Measurements from ENCODE around the gene RNU5B-1. TPM values are rescaled to one million over a fixed set of nuclear protein-coding genes. Genes with fewer than 3 reads are reported as not detected.

RNU5B-1 gene
- total RNA-seq, 2 donors from 2014 or later: not detected

- ATAC-seq (replicated peaks in 1 of 2): no peak
- H3K36me3 Mint-ChIP-seq (ENCODE audit: insufficient read depth in 2 of 2): no peaks in the 10 kb centered on the region
- no peaks in the 10 kb centered on the region for H3K27me3 Mint-ChIP-seq (ENCODE audit: low read depth)
- no peak overlapping the region for H3K4me3 Mint-ChIP-seq
- H3K27ac Mint-ChIP-seq: no peak overlapping the region
- H3K9me3 Mint-ChIP-seq: no peaks in the 10 kb centered on the region
- DNase-seq: no peak
- H3K4me1 Mint-ChIP-seq (ENCODE audit: low read depth): peaks cover 46% of the 10 kb centered on the region
Observed at GRCh38 chr15:65302061-65302460, 2.4 kb upstream of the RNU5B-1 start.

DNA sequence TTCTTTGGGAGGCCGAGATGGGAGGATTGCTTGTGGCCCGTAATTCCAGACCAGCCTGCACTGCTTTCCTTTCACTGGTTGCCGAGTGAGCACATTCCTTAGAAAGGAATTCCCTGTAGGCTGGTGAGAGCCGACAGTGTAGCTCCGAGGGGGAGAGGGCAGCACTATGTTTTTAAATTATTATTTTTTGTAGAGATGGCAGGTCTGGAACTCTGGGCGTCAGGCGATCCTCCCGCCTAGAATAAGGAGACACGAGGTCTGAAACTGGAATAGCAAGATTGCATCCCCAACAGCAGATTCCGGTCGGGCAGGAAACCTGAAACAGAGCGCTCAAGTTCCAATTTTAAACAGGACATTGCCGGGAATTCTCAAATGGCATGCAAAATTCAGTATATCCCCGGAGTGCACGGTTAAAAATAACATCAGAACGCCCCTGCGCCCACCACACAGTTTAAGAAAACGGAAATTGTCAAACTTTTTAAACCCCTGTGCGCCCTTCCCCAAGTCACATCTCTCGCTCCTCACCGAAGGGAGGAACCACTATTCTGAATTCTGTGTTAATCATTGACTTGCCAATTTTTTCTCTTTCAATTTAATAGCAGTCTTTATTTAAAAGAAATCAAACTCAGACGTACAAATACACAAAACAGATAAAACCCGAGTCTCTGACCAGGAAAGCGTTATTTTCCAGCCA, 643 bp upstream of the RNU5B-1 start:
- Mint-ChIP-seq H3K27me3 (ENCODE audit: low read depth) (no peaks in the 10 kb centered on the region), H3K4me1 (ENCODE audit: low read depth) (peaks cover 28% of the 10 kb centered on the region), H3K9me3 (no peaks in the 10 kb centered on the region), H3K36me3 (ENCODE audit: insufficient read depth in 2 of 2) (no peaks in the 10 kb centered on the region), H3K4me3 (peak overlapping the region; percentile 88 to 100), H3K27ac (peak overlapping the region; percentile 100)
- no peak for DNase-seq
- ATAC-seq (replicated peaks in 1 of 2): no peak

DNA sequence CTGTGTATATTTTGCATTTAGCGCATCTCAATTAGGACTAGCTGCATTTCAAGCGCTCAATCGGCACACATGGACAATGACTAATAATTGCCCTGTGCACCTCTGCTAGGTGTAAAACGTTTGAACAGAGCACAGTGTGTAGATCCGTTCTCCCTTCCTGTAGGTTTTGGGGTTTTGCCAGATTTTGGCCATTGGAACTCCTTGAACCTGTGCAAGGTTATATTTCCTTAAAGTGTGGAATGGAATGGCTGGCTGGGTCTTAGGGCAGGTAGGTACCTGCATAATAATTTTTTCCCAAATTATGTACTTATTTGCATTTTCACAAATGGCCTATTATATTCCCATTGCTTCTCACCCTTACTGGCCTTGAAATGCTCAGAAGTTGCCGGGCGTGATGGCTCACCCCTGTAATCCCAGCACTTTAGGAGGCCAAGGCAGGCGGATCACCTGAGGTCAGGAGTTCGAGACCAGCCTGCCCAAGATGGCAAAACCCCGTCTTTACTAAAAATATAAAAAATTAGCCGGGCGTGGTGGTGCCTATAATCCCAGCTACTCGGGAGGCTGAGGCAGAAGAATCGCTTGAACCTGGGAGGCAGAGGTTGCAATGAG, 777 bp downstream of the RNU5B-1 start:
- ATAC-seq (replicated peaks in 1 of 2) (peak; percentile 77 to 78), DNase-seq (peak in 1 of 2 donors; percentile 62)
- H3K27me3 Mint-ChIP-seq (ENCODE audit: low read depth): no peaks in the 10 kb centered on the region
- H3K27ac Mint-ChIP-seq: peak overlapping the region; percentile 100
- H3K4me3 Mint-ChIP-seq: peak overlapping the region; percentile 88 to 100
- peaks cover 25% of the 10 kb centered on the region for H3K4me1 Mint-ChIP-seq (ENCODE audit: low read depth)
- H3K36me3 Mint-ChIP-seq (ENCODE audit: insufficient read depth in 2 of 2): no peaks in the 10 kb centered on the region
- H3K9me3 Mint-ChIP-seq: no peaks in the 10 kb centered on the region

GRCh38 chr15:65305776-65306175, 1.3 kb downstream of the RNU5B-1 start:
- ATAC-seq (replicated peaks in 1 of 2): no peak
- no peak for DNase-seq
- Mint-ChIP-seq H3K36me3 (ENCODE audit: insufficient read depth in 2 of 2) (no peaks in the 10 kb centered on the region), H3K27ac (peak overlapping the region; percentile 100), H3K4me1 (ENCODE audit: low read depth) (peaks cover 25% of the 10 kb centered on the region), H3K4me3 (peak overlapping the region in 1 of 2 donors; percentile 67), H3K27me3 (ENCODE audit: low read depth) (no peaks in the 10 kb centered on the region), H3K9me3 (no peaks in the 10 kb centered on the region)

GRCh38 chr15:65306551-65306950, 2.1 kb downstream of the RNU5B-1 start:
- no peaks in the 10 kb centered on the region for H3K27me3 Mint-ChIP-seq (ENCODE audit: low read depth)
- ATAC-seq (replicated peaks in 1 of 2) (no peak), DNase-seq (no peak)
- H3K4me1 Mint-ChIP-seq (ENCODE audit: low read depth): peaks cover 25% of the 10 kb centered on the region
- H3K9me3 Mint-ChIP-seq: no peaks in the 10 kb centered on the region
- H3K27ac Mint-ChIP-seq: peak overlapping the region; percentile 77
- H3K36me3 Mint-ChIP-seq (ENCODE audit: insufficient read depth in 2 of 2): no peaks in the 10 kb centered on the region
- peak overlapping the region in 1 of 2 donors; percentile 67 for H3K4me3 Mint-ChIP-seq

DNA sequence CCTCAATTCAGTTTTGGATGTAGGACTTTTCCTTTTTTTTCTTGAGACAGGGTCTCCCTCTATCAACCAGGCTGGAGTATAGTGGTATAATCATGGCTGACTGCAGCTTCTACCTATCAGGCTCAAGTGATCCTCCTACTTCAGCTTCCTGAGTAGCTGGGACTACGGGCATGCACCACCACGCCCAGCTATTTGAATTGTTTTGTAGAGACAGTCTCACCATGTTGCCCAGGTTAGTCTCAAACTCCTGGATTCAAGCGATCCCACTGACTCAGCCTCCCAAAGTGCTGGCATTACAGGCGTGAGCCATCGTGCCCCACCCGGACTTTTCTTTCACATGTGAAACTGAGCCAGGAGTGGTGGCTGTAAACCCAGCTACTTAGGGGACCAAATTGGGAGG, 3.5 kb downstream of the RNU5B-1 start:
- Mint-ChIP-seq H3K4me3 (no peak overlapping the region), H3K27me3 (ENCODE audit: low read depth) (no peaks in the 10 kb centered on the region), H3K9me3 (no peaks in the 10 kb centered on the region), H3K27ac (no peak overlapping the region), H3K4me1 (ENCODE audit: low read depth) (peaks cover 25% of the 10 kb centered on the region), H3K36me3 (ENCODE audit: insufficient read depth in 2 of 2) (no peaks in the 10 kb centered on the region)
- DNase-seq (no peak), ATAC-seq (replicated peaks in 1 of 2) (no peak)

DNA sequence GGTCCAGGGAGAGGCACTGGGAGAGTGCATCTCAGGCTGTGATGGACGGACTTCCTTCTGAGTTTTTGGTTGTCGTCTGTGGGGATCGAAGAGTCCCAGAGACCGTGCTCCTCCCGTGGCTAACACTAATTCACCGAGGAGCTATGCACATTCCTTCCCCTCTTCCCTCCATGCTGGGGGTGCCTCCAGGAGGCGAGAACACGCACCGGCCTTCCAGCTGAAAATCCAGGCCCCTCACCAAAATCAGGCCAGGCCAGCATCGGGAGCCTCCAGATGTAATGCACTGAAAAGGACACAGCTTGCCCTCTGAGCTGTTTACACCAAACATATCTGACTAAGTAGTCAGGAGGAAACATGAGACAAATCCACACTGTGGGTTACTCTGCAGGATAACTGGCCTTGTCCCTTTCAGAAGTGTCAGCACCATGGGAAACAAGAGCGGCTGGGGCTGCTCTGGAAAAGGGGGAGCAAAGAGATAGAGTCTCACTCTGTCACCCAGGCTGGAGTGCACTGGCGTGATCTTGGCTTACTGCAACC, 5.5 kb downstream of the RNU5B-1 start:
- no peaks in the 10 kb centered on the region for H3K36me3 Mint-ChIP-seq (ENCODE audit: insufficient read depth in 2 of 2)
- no peak for DNase-seq
- no peak for ATAC-seq (replicated peaks in 1 of 2)
- H3K9me3 Mint-ChIP-seq: no peaks in the 10 kb centered on the region
- no peaks in the 10 kb centered on the region for H3K27me3 Mint-ChIP-seq (ENCODE audit: low read depth)
- H3K4me3 Mint-ChIP-seq: no peak overlapping the region
- peaks cover 6% of the 10 kb centered on the region for H3K4me1 Mint-ChIP-seq (ENCODE audit: low read depth)
- no peak overlapping the region for H3K27ac Mint-ChIP-seq

DNA sequence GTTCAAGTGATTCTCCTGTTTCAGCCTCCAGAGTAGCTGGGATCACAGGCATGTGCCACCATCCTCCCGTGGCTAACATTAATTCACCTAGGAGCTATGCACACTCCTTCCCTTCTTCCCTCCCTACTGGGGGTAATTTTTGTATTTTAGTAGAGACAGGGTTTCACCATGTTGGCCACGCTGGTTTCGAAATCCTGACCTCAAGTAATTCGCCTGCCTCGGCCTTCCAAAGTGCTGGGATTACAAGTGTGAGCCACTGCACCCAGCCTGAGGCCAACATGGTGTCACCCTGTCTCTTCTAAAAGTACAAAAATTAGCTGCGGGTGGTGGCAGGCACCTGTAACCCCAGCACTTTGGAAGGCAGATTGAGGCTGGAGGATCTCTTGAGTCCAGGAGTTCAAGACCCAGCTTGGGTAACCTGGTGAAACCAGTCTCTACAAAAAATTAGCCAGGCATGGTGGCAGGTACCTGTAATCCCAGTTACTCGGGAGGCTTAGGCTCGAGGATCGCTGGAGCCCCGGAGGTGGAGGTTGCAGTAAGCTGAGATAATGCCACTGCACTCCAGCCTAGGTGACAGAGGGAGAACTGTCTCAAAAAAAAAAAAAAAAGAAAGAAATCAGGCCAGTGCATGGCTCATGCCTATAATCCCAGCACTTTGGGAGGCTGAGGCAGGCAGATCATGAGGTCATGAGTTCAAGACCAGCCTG, 6.1 kb downstream of the RNU5B-1 start:
- no peak for ATAC-seq (replicated peaks in 1 of 2)
- no peaks in the 10 kb centered on the region for H3K4me1 Mint-ChIP-seq (ENCODE audit: low read depth)
- H3K27me3 Mint-ChIP-seq (ENCODE audit: low read depth): no peaks in the 10 kb centered on the region
- H3K36me3 Mint-ChIP-seq (ENCODE audit: insufficient read depth in 2 of 2): no peaks in the 10 kb centered on the region
- H3K4me3 Mint-ChIP-seq: no peak overlapping the region
- H3K9me3 Mint-ChIP-seq: no peaks in the 10 kb centered on the region
- no peak overlapping the region for H3K27ac Mint-ChIP-seq
- DNase-seq: no peak

- Mint-ChIP-seq H3K27me3 (ENCODE audit: low read depth) (no peaks in the 10 kb centered on the region), H3K27ac (no peak overlapping the region), H3K4me3 (no peak overlapping the region), H3K36me3 (ENCODE audit: insufficient read depth in 2 of 2) (no peaks in the 10 kb centered on the region), H3K4me1 (ENCODE audit: low read depth) (no peaks in the 10 kb centered on the region), H3K9me3 (no peaks in the 10 kb centered on the region)
- DNase-seq (no peak), ATAC-seq (replicated peaks in 1 of 2) (no peak)
Observed at GRCh38 chr15:65311760-65312159, 7.3 kb downstream of the RNU5B-1 start.

DNA sequence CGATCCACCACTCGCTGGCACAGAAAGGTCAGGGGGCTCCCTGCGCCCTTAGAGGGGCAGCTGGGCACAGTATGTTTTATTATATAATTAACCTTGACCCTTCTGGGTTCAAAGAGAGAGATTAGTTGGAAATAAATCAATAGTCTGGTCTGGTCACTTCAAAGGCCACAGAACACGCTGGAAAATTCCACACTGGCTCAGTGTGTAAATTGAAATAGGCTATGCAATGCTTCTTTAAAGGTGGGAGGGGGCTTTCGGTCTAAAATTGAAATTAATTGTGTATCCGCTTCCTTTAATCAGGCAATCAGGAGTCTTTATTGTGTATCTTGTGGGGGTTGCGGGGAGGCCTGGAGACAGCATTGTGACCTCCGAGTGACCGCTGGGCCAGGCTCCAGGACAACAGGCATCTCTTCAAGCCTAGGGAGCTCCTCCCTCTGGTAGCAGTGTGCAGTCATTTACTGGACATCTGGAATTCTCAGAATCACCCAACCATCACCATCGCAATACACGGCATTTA, 8.0 kb downstream of the RNU5B-1 start:
- H3K27me3 Mint-ChIP-seq (ENCODE audit: low read depth): no peaks in the 10 kb centered on the region
- H3K4me1 Mint-ChIP-seq (ENCODE audit: low read depth): no peaks in the 10 kb centered on the region
- DNase-seq (no peak), ATAC-seq (replicated peaks in 1 of 2) (no peak)
- no peak overlapping the region for H3K27ac Mint-ChIP-seq
- no peaks in the 10 kb centered on the region for H3K9me3 Mint-ChIP-seq
- H3K36me3 Mint-ChIP-seq (ENCODE audit: insufficient read depth in 2 of 2): no peaks in the 10 kb centered on the region
- H3K4me3 Mint-ChIP-seq: no peak overlapping the region

GRCh38 chr15:65318870-65319356, 14.4 kb downstream of the RNU5B-1 start:
- DNase-seq (peak; percentile 73 to 79), ATAC-seq (replicated peaks in 1 of 2) (peak; percentile 98 to 99)
- no peaks in the 10 kb centered on the region for H3K36me3 Mint-ChIP-seq (ENCODE audit: insufficient read depth in 2 of 2)
- no peaks in the 10 kb centered on the region for H3K27me3 Mint-ChIP-seq (ENCODE audit: low read depth)
- peak overlapping the region; percentile 70 for H3K27ac Mint-ChIP-seq
- peaks cover 7% of the 10 kb centered on the region for H3K4me1 Mint-ChIP-seq (ENCODE audit: low read depth)
- H3K4me3 Mint-ChIP-seq: no peak overlapping the region
- no peaks in the 10 kb centered on the region for H3K9me3 Mint-ChIP-seq

GRCh38 chr15:65323071-65323511, 18.6 kb downstream of the RNU5B-1 start:
- no peaks in the 10 kb centered on the region for H3K36me3 Mint-ChIP-seq (ENCODE audit: insufficient read depth in 2 of 2)
- H3K9me3 Mint-ChIP-seq: no peaks in the 10 kb centered on the region
- DNase-seq: no peak
- no peak overlapping the region for H3K4me3 Mint-ChIP-seq
- no peaks in the 10 kb centered on the region for H3K27me3 Mint-ChIP-seq (ENCODE audit: low read depth)
- ATAC-seq (replicated peaks in 1 of 2): no peak
- H3K27ac Mint-ChIP-seq: no peak overlapping the region
- peaks cover 7% of the 10 kb centered on the region for H3K4me1 Mint-ChIP-seq (ENCODE audit: low read depth)

DNA sequence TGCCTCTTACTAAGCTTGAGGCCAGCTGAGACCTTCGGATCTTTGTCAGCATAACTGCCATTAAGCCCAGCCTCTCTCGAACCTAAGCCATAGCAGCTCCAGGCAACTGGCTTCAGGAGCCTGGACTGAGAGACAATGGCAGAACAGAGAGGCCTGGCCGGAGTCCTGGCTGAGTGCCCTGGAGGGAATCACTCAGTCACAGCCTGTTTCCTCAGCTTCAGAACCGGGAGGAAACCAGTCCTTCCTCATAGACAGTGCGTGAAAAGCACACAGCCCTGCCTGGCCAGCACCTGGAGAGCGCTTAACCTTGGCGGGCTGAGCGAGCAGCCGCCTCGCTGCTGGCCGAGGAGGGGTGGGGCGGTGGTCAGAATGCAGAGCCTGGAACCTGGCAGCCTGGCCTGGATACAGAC, 21.6 kb downstream of the RNU5B-1 start:
- Mint-ChIP-seq H3K4me1 (ENCODE audit: low read depth) (no peaks in the 10 kb centered on the region), H3K9me3 (no peaks in the 10 kb centered on the region), H3K27me3 (ENCODE audit: low read depth) (no peaks in the 10 kb centered on the region), H3K27ac (no peak overlapping the region), H3K36me3 (ENCODE audit: insufficient read depth in 2 of 2) (no peaks in the 10 kb centered on the region), H3K4me3 (no peak overlapping the region)
- DNase-seq (no peak), ATAC-seq (replicated peaks in 1 of 2) (no peak)
